Keratinocyte (primary cell): Measurements from ENCODE around the gene SGSM1. TPM values are rescaled to one million over a fixed set of nuclear protein-coding genes. Genes with fewer than 3 reads are reported as not detected.

Experiments
- DNase-seq: peaks from one replicate; pipeline ENCODE4 v3.0.0-alpha.2; 2011; ENCODE audit warnings: low read depth, missing footprints, low spot score
- FAIRE-seq: peaks from 2 replicates; lab custom pipeline; 2011; peaks lifted over from hg19 to GRCh38; lab: Jason Lieb, UNC
- H2AFZ ChIP-seq: 2 replicates; pipeline ENCODE4 v1.6.0; 2012; ENCODE audit warnings: low read length, control low read depth, inconsistent platforms; ENCODE audit not compliant: control insufficient read depth
- H3K27ac ChIP-seq: 2 replicates; pipeline ENCODE4 v1.5.1; 2011; ENCODE audit warnings: low read length; ENCODE audit not compliant: control insufficient read depth, insufficient read depth
- H3K27me3 ChIP-seq: 3 replicates; pipeline ENCODE4 v1.6.0; 2011; ENCODE audit warnings: low read length; ENCODE audit not compliant: control insufficient read depth, insufficient read depth; ENCODE audit errors: extremely low read depth
- H3K36me3 ChIP-seq, 2 experiments: 2 replicates in 1 of 2; 3 replicates in 1 of 2; pipeline ENCODE4 v1.5.1; 2011; ENCODE audit warnings: low read length in 2 of 2, mild to moderate bottlenecking in 1 of 2; ENCODE audit not compliant: control insufficient read depth in 2 of 2, insufficient read depth in 2 of 2; ENCODE audit errors: extremely low read depth in 1 of 2
- H3K4me1 ChIP-seq: 3 replicates; pipeline ENCODE4 v1.5.1; 2011; ENCODE audit warnings: low read length; ENCODE audit not compliant: control insufficient read depth, insufficient read depth; ENCODE audit errors: extremely low read depth
- H3K4me2 ChIP-seq: 3 replicates; pipeline ENCODE4 v1.6.0; 2011; ENCODE audit warnings: low read depth, low read length; ENCODE audit not compliant: control insufficient read depth, insufficient read depth; ENCODE audit errors: extremely low read depth
- H3K4me3 ChIP-seq, 3 experiments: fragments of 200-600 bp in 1 of 3; sonication (generic) in 1 of 3; 2 replicates in 2 of 3; 3 replicates in 1 of 3; pipeline ENCODE4 v1.5.1; 2011 to 2016; ENCODE audit warnings: low read length in 3 of 3, mild to moderate bottlenecking in 3 of 3, control low read depth in 2 of 3, inconsistent platforms in 1 of 3, low read depth in 1 of 3, mixed read lengths in 1 of 3, mixed run types in 1 of 3, moderate library complexity in 1 of 3; ENCODE audit not compliant: control insufficient read depth in 2 of 3, insufficient read depth in 2 of 3; ENCODE audit errors: extremely low read depth in 1 of 3
- H3K79me2 ChIP-seq: 2 replicates; pipeline ENCODE4 v1.6.0; 2012; ENCODE audit warnings: low read length; ENCODE audit not compliant: control insufficient read depth, insufficient read depth
- H3K9ac ChIP-seq: 3 replicates; pipeline ENCODE4 v1.6.0; 2011; ENCODE audit warnings: low read length; ENCODE audit not compliant: control insufficient read depth, insufficient read depth; ENCODE audit errors: extremely low read depth
- H3K9me1 ChIP-seq: 3 replicates; pipeline ENCODE4 v1.6.0; 2011; ENCODE audit warnings: low read length; ENCODE audit not compliant: control insufficient read depth, insufficient read depth; ENCODE audit errors: extremely low read depth
- H3K9me3 ChIP-seq: 2 replicates; pipeline ENCODE4 v1.5.1; 2012; ENCODE audit warnings: low read depth, low read length; ENCODE audit not compliant: control insufficient read depth
- H4K20me1 ChIP-seq: 3 replicates; pipeline ENCODE4 v1.6.0; 2011; ENCODE audit warnings: low read length; ENCODE audit not compliant: control insufficient read depth, insufficient read depth; ENCODE audit errors: extremely low read depth
- EZH2 ChIP-seq: IDR thresholded peaks from one replicate; pipeline ENCODE4 v1.6.1; 2012; ENCODE audit warnings: inconsistent platforms, mild to moderate bottlenecking, low read length, moderate library complexity
- dilution Hi-C: fragments of 300-500 bp; cut with MboI; formaldehyde crosslinking; loops from one replicate; pipeline ENCODE4 v1.7.0; 2020; ENCODE audit warnings: low sequenced_read_pairs; ENCODE audit not compliant: extremely low pct_ligation_motif_present
- polyA plus RNA-seq, 5 experiments: library from polyadenylated mRNA; depleted of rRNA in 3 of 5; stranded (reverse) in 3 of 5; stranded (forward) in 1 of 5; unstranded in 1 of 5; fragments of >200 nt; gene quantifications; 1 replicate in 1 of 5; 2 replicates in 3 of 5; 3 replicates in 1 of 5; pipeline versions ENCODE4 v1.2.1 to v1.2.3, GENCODE V29; 2011 to 2012; ENCODE audit warnings: missing spikeins in 2 of 5, low read depth in 1 of 5, low replicate concordance in 1 of 5
- TF ChIP-seq, protein P1 (sequence below), 3 experiments: IDR thresholded peaks in 1 of 3; conservative IDR thresholded peaks in 1 of 3; optimal IDR thresholded peaks in 1 of 3; 2 replicates in 2 of 3; 3 replicates in 1 of 3; pipeline versions ENCODE3 to v1.5.1; 2011; ENCODE audit warnings: low read length in 3 of 3, mild to moderate bottlenecking in 3 of 3, moderate library complexity in 2 of 3, control low read depth in 1 of 3, inconsistent platforms in 1 of 3; ENCODE audit not compliant: insufficient read depth in 2 of 3; ENCODE audit errors: extremely low read depth in 1 of 3

Gene SGSM1
- polyA plus RNA-seq, 1 donor (not counting 4 experiments of a cell fraction or from before 2014, with no cell fraction given): not detected

- DNase-seq (no peak), FAIRE-seq (no peak)
- H3K4me1 ChIP-seq: no peaks in the 10 kb centered on the region
Observed at GRCh38 chr22:24887260-24887659, 81.2 kb downstream of the SGSM1 start.

DNA sequence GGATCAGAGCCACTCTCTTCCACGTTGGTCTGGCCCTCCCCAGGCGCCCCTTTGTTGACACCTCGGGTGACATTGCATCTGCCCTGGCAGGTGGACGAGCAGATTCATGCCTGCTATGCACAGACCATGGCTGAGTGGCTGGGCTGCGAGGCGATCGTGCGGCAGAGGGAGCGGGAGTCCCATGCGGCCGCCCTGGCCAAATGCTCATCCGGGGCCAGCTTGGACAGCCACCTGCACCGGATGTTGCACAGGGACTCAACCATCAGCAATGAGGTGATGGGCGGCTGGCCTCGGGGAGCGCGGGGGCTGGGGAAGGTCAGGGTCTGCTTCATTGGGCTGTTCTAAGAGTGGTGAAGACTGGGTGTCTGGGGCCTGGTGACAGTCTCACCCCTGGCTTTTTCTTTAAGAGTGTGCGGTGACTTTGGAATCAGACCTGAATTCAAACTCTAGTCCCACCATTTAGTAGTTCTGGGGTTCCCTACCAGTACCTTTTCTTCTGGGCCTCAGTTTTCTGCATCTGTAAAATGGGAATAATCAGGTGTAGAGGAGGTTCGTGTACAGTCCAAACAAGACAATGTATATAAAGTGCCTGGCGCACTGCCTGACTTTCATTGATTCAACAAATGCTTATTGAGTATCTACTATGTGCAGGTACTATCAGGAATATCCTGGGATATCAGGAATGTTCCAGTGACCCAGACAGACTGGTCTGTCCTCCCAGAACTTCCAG lies 87.5 kb downstream of the SGSM1 start:
- TF ChIP-seq, protein P1, sequence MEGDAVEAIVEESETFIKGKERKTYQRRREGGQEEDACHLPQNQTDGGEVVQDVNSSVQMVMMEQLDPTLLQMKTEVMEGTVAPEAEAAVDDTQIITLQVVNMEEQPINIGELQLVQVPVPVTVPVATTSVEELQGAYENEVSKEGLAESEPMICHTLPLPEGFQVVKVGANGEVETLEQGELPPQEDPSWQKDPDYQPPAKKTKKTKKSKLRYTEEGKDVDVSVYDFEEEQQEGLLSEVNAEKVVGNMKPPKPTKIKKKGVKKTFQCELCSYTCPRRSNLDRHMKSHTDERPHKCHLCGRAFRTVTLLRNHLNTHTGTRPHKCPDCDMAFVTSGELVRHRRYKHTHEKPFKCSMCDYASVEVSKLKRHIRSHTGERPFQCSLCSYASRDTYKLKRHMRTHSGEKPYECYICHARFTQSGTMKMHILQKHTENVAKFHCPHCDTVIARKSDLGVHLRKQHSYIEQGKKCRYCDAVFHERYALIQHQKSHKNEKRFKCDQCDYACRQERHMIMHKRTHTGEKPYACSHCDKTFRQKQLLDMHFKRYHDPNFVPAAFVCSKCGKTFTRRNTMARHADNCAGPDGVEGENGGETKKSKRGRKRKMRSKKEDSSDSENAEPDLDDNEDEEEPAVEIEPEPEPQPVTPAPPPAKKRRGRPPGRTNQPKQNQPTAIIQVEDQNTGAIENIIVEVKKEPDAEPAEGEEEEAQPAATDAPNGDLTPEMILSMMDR (optimal IDR thresholded peaks at IDR 0.05 in 1 of 3, IDR thresholded peaks at IDR 0.05 in 1 of 3, conservative IDR thresholded peaks at IDR 0.05 in 1 of 3; ENCODE audit: extremely low read depth in 1 of 3, insufficient read depth in 2 of 3, low read length in 3 of 3): no peak
- TF ChIP-seq EZH2: no peak
- no peak overlapping the region for H2AFZ ChIP-seq
- DNase-seq: no peak
- H3K9me1 ChIP-seq: no peaks in the 10 kb centered on the region
- dilution Hi-C loops: no loop called here
- H3K4me3 ChIP-seq: no peak overlapping the region
- no peak overlapping the region for H3K4me2 ChIP-seq
- H3K79me2 ChIP-seq: no peaks in the 10 kb centered on the region
- H4K20me1 ChIP-seq: no peaks in the 10 kb centered on the region
- H3K27ac ChIP-seq: no peak overlapping the region
- H3K4me1 ChIP-seq: peaks cover 11% of the 10 kb centered on the region
- no peaks in the 10 kb centered on the region for H3K36me3 ChIP-seq
- no peak for FAIRE-seq
- H3K9me3 ChIP-seq: no peaks in the 10 kb centered on the region
- no peak overlapping the region for H3K9ac ChIP-seq
- H3K27me3 ChIP-seq: no peaks in the 10 kb centered on the region

More at GRCh38 chr22:24887260-24887659, 81.2 kb downstream of the SGSM1 start:
- Histone ChIP-seq H4K20me1 (no peaks in the 10 kb centered on the region), H3K27me3 (no peaks in the 10 kb centered on the region), H3K9me3 (no peaks in the 10 kb centered on the region), H3K27ac (no peak overlapping the region), H3K36me3 (no peaks in the 10 kb centered on the region), H3K9me1 (no peaks in the 10 kb centered on the region), H3K9ac (no peak overlapping the region), H2AFZ (no peak overlapping the region), H3K79me2 (no peaks in the 10 kb centered on the region), H3K4me2 (no peak overlapping the region), H3K4me3 (no peak overlapping the region)
- TF ChIP-seq EZH2: no peak
- TF ChIP-seq, protein P1 (optimal IDR thresholded peaks at IDR 0.05 in 1 of 3, IDR thresholded peaks at IDR 0.05 in 1 of 3, conservative IDR thresholded peaks at IDR 0.05 in 1 of 3; ENCODE audit: extremely low read depth in 1 of 3, insufficient read depth in 2 of 3, low read length in 3 of 3): no peak
- dilution Hi-C loops: no loop called here
